ENCODE data around the gene MLF2.

The MLF2 gene

GRCh38 chr12:6788972-6789924 lies 36.3 kb upstream of the MLF2 start, which contains the start of gene CD4:
Gene CD4 (plus strand): TSS chr12:6789528. CDS start chr12:6800139, 10,611 bp downstream.
- TF ChIP-seq TCF4 (CRISPR knock-in tag; IDR thresholded peaks at IDR 0.05; ENCODE audit: borderline replicate concordance): no peak
- TF ChIP-seq POU6F1 (CRISPR knock-in tag; IDR thresholded peaks at IDR 0.05; ENCODE audit: borderline replicate concordance, low read depth): no peak
- TF ChIP-seq BACH2 (CRISPR knock-in tag; IDR thresholded peaks at IDR 0.05; ENCODE audit: borderline replicate concordance): no peak
- no peak for TF ChIP-seq ZFP3 (CRISPR knock-in tag; IDR thresholded peaks at IDR 0.05)
- TF ChIP-seq CSDC2 (CRISPR knock-in tag; IDR thresholded peaks at IDR 0.05): no peak
- TF ChIP-seq ZNF70 (CRISPR knock-in tag; IDR thresholded peaks at IDR 0.05): no peak
- no peak for TF ChIP-seq PPARA (CRISPR knock-in tag; IDR thresholded peaks at IDR 0.05; ENCODE audit: borderline replicate concordance)
- no peak for TF ChIP-seq TSHZ2 (CRISPR knock-in tag; IDR thresholded peaks at IDR 0.05)
- no peak for ATAC-seq

- TF ChIP-seq CREB5 (CRISPR knock-in tag; IDR thresholded peaks at IDR 0.05; ENCODE audit: low read depth) (no peak), TCF4 (CRISPR knock-in tag; IDR thresholded peaks at IDR 0.05; ENCODE audit: borderline replicate concordance) (no peak), OSR1 (CRISPR knock-in tag; IDR thresholded peaks at IDR 0.05) (no peak), SNAI2 (CRISPR knock-in tag; IDR thresholded peaks at IDR 0.05) (no peak), CSDC2 (CRISPR knock-in tag; IDR thresholded peaks at IDR 0.05) (no peak), CSRNP3 (CRISPR knock-in tag; IDR thresholded peaks at IDR 0.05) (no peak), POU6F1 (CRISPR knock-in tag; IDR thresholded peaks at IDR 0.05; ENCODE audit: borderline replicate concordance, low read depth) (no peak), PATZ1 (CRISPR knock-in tag; IDR thresholded peaks at IDR 0.05; ENCODE audit: borderline replicate concordance) (no peak), ZFP30 (CRISPR knock-in tag; IDR thresholded peaks at IDR 0.05) (no peak), ESRRG (CRISPR knock-in tag; IDR thresholded peaks at IDR 0.05) (no peak), TOX (CRISPR knock-in tag; IDR thresholded peaks at IDR 0.05; ENCODE audit: borderline replicate concordance) (no peak)
- no peak for ATAC-seq
These were observed 34.4 kb upstream of the MLF2 start for GRCh38 chr12:6787309-6787708.
